SKM-1 treated with dmso at 0.1 percent for 144 hours (cell line): Measurements from ENCODE around the gene LRMDA.
"Not testable (repeated sequence)": the region's sequence is repeated elsewhere in the genome, so short reads cannot be mapped to it uniquely, and the experiment has no call there.

Experiments
- DNase-seq: peaks from one replicate; lab custom pipeline; 2025; ENCODE audit not compliant: unreplicated experiment; lab: John Stamatoyannopoulos, UW

The LRMDA gene

DNA sequence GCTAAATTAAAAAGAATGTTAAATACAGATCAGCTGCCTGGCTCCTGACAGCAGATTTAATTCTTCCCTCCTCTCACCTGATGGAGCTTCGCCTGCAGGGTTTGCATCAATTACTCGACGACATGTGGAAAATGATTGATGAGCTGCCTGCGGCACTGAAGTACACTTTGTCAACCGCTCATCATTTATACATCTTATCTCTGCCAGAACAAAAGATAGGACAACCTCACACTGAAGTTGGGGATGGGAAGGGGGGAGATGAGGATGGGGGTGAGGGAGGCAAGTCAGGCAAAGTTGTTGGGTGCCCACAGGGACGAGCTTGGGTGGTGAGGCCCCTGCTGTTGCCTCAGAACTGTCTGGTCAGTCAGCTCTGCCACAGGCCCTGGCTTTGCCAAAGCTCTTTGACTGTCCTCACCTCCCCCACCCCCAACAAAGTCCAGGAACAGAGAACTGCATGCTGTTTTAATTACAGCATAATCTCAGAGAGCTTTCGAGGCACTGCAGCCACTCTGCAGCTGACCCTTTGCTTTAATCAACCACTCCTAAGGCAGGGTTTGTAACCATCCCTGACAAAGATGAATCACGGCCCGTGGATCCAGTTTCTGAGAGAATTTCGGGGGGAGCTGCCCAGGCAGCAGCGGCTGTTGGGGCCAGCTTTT is 702.3 kb downstream of the LRMDA start:
- DNase-seq: no peak

GRCh38 chr10:76136961-76137360 is 705.5 kb downstream of the LRMDA start:
- no peak for DNase-seq

DNA sequence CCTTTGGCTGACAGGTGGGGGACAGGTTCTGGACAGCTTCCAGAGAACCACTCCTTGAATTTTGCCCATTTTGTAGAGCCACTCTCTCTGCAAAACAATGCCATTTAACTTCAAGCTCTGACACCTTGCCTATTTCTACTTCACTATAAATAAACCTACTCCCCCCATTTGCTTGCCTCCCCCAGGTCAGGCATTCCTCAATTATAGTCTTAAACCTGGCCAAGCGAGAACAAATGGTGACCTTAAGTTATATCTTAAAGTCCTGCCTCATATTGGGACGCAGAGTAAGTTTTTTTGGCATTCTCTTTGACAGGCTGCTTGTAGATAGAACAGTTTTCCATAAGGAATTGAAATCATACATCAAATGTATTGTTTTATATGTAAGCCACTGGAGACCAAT is 706.9 kb downstream of the LRMDA start:
- no peak for DNase-seq

DNA sequence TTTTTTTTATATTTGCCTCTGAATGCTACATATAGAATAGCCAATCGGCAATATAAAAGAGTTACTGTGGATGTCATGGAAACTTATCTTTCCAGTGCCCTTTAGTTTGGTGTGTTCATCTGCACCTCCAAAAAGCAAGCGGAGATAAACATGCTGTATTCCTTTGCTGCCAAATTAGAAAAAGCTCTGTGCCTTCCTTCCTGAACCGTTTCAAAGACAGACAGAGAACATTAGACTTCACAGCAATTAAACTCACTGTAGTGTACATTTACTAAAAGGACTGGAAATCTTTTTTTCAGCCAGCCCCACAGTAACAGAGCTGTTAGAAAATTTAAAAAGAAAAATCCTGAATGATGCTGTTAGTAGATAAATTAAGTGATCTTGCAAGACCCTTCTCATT is 707.5 kb downstream of the LRMDA start:
- no peak for DNase-seq

DNA sequence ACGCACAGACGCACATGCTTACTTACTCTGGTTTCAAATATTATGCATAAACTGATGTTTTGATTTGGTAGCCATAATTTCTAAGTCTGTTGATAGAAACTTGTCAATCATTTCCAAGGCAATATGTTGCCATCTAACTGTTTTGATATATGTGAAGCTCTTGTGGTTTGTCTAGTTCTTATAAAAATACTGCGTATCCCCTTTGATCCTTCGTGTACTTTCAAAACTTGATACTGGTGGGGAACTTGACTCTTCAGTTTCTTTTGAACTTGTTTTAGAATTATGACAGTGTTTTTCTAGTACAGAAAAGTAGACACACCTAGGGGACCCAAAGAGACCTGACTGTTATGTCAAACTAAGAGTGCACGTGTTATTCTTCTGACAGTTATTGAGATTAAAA is 708.0 kb downstream of the LRMDA start:
- no peak for DNase-seq

DNA sequence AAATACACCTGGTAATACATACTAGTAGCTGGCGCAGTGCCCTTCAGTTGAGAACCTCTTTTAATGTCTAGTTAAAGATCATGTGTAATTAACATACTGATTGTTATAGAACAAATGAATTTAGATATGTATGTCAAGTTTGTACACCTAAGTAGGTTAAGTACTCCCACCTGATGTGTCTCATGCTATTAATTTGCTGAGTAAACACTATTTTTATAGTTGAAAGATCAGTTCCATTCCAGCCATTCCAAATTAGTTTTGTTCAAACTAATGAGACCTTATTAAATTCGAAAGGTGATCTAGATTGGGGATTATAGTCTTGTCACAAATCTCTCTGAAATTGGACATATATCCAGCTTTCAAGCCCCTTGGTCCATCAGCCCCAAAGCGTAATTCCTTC is 710.0 kb downstream of the LRMDA start:
- DNase-seq: no peak

- not testable (repeated sequence) for DNase-seq
Measured at GRCh38 chr10:76148217-76148616, 716.8 kb downstream of the LRMDA start.

GRCh38 chr10:76149182-76149581 is 717.8 kb downstream of the LRMDA start:
- DNase-seq: no peak

- no peak for DNase-seq
Measured at GRCh38 chr10:76149602-76150138, 718.2 kb downstream of the LRMDA start.

GRCh38 chr10:76150139-76150875 is 718.9 kb downstream of the LRMDA start:
- DNase-seq: no peak

- DNase-seq: no peak
Measured at GRCh38 chr10:76150876-76151288, 719.5 kb downstream of the LRMDA start.

DNA sequence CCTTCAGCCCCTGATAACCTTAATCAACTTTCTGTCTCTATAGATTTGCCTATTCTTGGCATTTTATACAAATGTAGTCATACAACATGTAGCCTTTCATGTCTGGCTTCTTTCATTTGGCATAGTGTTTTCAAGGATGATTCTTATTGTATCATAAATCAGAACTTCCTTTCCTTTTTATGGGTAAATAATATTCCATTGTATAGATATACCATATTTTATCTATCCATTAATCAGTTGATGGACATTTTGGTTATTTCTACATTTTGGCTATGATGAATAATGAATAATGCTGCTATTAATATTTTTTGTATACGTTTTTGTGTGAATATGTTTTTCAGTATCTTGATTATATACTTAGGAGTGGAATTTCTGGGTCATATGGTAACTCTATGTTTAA is 720.8 kb downstream of the LRMDA start:
- no peak for DNase-seq

DNA sequence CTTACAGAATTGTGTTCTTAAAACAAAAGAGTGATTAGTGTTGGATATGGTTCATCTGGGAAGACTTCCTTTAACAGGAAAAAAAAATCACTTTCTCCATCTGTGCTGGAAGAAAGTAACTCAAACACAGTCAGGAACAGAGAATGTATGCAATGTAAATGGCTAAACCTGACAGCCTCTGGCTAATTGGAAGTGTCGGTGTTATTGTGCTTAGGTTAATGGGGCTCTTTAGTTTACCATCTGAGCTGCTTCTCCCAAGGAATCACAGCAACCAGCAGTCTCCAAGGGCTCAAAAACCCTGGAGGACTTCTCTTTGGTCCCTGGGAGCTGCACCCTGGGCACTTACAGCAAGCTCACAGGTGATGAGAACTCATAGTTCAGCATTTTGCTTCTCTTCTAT is 724.5 kb downstream of the LRMDA start:
- no peak for DNase-seq

GRCh38 chr10:76160446-76161300 is 729.2 kb downstream of the LRMDA start:
- DNase-seq: no peak

- DNase-seq: no peak
Measured at GRCh38 chr10:76161301-76161582, 729.8 kb downstream of the LRMDA start.

DNA sequence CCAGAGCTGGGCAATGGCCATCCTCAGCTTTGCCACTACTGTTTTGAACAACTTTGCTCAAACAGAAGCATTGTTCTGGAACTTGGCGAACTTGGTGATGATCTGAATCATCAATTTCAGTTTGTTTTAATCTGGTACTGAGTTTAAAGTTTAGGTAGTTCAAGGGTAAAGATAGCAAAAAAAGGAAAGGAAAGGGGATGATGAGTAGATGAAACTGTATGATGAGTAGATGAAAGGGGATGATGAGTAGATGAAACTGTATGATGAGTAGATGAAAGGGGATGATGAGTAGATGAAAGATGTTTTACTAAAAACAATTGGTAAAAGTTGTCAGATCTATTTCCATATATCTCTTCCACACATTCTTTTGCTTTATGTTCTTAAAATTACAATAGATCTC is 737.0 kb downstream of the LRMDA start:
- DNase-seq: no peak

DNA sequence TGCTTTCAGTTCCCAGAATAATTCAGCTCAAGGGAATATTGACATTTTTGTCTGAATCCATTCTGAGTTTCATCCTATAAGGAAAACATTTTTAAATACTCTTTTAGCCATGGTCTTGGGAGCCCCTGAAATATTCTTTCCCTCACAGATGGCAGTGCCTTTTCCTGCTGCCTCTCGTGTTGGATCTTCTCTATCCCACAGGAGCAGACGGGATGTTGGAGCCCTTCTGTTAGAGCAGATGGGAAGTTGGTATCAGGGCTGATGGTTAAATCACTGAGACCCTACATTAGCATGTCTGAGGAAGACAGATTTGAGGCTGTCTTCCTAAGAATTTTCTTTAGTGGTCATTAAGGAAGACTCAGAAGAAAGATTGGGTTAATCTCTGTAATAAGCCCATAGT is 737.8 kb downstream of the LRMDA start:
- DNase-seq: no peak

DNA sequence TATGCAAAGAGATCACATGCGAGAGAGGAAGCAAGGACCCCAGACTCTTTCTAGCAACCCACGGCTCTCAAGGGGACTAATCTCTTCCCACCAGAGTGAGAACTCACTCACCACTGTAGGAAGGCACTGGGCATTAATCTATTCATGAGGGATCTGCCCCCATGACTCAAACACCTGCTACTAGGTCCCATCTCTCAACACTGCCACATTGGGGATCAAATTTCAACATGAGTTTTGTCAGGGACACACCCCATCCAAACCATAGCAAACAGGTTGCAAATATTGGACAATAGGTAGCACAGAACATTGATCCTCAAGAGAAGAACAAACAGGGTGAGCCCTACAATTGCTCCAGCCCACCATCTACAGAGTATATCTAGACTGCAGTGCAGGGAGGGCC is 740.6 kb downstream of the LRMDA start:
- no peak for DNase-seq

GRCh38 chr10:76175533-76176165 is 744.2 kb downstream of the LRMDA start:
- DNase-seq: no peak

GRCh38 chr10:76176166-76176550 is 744.7 kb downstream of the LRMDA start:
- no peak for DNase-seq

DNA sequence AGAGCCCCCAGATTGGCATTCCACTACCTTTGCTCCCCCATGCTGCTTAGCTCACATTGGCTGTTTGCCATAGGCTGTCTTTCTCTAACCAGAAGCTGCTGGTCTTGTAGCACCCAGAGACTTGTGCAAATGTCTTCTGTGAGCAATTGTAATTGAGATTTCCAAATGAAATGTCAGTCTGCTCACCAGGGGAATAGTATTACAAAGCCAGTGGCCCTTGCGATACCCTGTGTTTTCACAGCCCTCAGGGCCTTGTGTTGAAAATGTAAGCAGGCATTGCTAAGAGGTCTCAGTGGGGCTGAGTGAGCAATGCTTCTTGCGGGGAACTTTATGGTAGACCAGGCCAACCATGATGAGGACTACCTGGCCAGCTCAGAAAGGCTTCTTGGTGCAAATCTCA is 746.5 kb downstream of the LRMDA start:
- DNase-seq: no peak
